ENCODE results near the gene RGS4.

GRCh38 chr1:163029901-163030300 is 39.3 kb upstream of the RGS4 start:
- no peak for TF ChIP-seq CTCF (IDR thresholded peaks at IDR 0.05)
- TF ChIP-seq POLR2A (IDR thresholded peaks at IDR 0.05) = no peak
